ENCODE measurements around the gene PLD1. TPM values are rescaled to one million over a fixed set of nuclear protein-coding genes. Genes with fewer than 3 reads are reported as not detected.

Gene PLD1
- total RNA-seq, 1 donor from 2014 or later = 25.4 TPM

DNA sequence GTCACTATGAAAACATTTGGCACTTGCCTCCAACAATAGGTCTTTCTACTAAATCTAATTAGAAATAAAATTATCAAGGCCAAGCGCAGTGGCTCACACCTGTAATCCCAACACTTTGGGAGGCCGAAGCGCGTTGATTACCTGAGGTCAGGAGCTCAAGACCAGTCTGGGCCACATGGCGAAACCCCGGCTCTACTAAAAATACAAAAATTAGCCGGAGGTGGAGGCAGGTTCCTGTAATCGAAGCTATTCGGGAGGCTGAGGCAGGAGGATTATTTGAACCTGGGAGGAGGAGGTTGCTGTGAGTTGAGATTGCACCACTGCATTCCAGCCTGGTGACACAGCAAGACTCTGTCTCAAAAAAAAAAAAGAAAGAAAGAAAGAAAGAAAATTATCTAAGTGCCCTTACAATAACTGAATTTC lies 1.6 kb upstream of the PLD1 start:
- Histone ChIP-seq H3K9me3 (no peaks in the 10 kb centered on the region), H3K27ac (no peak overlapping the region), H3K36me3 (no peaks in the 10 kb centered on the region), H3K4me1 (peaks cover 9% of the 10 kb centered on the region), H3K27me3 (no peaks in the 10 kb centered on the region), H3K4me3 (no peak overlapping the region)
- TF ChIP-seq, protein P1, sequence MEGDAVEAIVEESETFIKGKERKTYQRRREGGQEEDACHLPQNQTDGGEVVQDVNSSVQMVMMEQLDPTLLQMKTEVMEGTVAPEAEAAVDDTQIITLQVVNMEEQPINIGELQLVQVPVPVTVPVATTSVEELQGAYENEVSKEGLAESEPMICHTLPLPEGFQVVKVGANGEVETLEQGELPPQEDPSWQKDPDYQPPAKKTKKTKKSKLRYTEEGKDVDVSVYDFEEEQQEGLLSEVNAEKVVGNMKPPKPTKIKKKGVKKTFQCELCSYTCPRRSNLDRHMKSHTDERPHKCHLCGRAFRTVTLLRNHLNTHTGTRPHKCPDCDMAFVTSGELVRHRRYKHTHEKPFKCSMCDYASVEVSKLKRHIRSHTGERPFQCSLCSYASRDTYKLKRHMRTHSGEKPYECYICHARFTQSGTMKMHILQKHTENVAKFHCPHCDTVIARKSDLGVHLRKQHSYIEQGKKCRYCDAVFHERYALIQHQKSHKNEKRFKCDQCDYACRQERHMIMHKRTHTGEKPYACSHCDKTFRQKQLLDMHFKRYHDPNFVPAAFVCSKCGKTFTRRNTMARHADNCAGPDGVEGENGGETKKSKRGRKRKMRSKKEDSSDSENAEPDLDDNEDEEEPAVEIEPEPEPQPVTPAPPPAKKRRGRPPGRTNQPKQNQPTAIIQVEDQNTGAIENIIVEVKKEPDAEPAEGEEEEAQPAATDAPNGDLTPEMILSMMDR (IDR thresholded peaks at IDR 0.05) = no peak
- DNase-seq (no peak), ATAC-seq (no peak)
- intact Hi-C loops (cut with DNase I) = no loop called here

DNA sequence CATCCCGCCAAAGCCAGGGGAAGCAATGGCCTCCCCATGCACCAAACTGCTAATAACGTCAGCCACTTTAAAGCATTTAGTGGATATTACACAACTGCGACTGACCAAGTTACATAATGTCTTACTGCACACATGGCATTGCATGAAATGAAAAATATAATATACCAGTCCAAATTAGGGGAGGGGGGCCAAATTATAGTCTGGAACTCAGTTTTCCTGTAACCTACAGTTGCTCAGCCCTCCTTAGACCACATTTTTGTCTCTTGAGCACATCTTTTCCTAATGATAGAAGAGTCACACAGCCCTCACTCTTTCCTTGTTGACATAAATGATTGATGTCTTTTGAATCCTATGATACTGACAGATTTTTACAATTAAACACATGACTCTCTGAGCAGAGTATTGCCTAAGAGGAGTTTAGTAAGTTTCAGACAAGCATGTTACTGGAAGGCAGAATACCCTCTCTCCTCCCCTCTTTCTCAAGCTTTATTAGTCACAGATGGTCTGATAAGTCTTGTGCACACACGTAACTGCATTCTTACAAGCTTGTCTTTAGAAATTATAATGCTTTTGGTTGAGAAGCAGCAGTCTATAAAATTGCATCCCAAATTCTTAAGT lies 1.1 kb upstream of the PLD1 start:
- Histone ChIP-seq H3K27me3 (no peaks in the 10 kb centered on the region), H3K4me1 (peaks cover 14% of the 10 kb centered on the region), H3K4me3 (peak overlapping the region; percentile 68), H3K36me3 (no peaks in the 10 kb centered on the region), H3K27ac (peak overlapping the region; percentile 88), H3K9me3 (no peaks in the 10 kb centered on the region)
- intact Hi-C loops (cut with DNase I) = no loop called here
- ATAC-seq (peak; percentile 1), DNase-seq (no peak)
- TF ChIP-seq, protein P1 (IDR thresholded peaks at IDR 0.05) = no peak

DNA sequence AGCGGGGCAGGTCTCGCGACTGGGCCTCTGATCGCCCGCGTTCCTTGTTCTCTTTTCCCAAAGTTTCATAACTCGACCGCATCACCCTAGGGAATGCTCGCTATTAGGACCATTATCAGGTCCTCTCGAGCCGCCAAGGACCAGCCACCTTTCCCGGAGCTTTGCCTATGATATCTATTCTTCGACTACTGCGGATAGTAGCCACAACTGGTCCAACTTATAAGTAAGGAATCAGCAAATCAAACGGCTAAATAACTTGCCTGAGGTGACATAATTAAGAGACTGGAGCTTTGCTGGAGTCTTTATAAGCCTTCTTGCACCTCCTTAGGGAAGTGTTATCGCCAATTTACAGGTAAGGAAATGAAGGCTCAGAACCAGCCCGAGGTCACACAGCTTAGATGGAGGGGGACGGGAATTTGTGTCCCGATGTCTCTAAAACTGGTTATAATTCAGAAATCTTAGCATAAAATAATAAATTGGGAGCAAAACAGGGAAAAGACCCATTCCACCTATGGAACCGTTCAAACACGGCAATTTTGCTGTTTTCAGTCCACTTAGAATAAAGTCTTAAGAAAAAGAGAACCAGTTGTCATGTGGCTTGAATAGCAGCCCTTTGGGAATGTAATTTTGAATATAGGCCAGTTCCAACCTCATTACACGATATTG lies 479 bp upstream of the PLD1 start:
- intact Hi-C loops (cut with DNase I) = no loop called here
- H3K36me3 ChIP-seq = no peaks in the 10 kb centered on the region
- peak overlapping the region; percentile 88 for H3K27ac ChIP-seq
- ATAC-seq = no peak
- no peak for DNase-seq
- TF ChIP-seq, protein P1 (IDR thresholded peaks at IDR 0.05) = no peak
- no peaks in the 10 kb centered on the region for H3K27me3 ChIP-seq
- peak overlapping the region; percentile 68 for H3K4me3 ChIP-seq
- peaks cover 20% of the 10 kb centered on the region for H3K4me1 ChIP-seq
- H3K9me3 ChIP-seq = no peaks in the 10 kb centered on the region

DNA sequence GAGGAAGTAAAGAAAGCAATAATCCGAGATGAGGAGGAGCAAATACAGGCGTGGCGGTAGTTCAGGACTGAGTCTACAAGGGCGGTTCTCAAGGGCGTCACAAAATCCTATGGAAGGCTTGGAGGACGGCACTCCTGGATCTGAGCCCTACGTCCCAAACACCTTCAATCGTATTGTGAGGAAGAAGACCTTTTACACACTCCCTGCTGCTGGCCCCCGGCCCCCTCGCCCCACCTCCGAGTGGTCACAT lies 747 bp downstream of the PLD1 start:
- H3K27ac ChIP-seq = peak overlapping the region; percentile 88
- ATAC-seq (peak; percentile 31), DNase-seq (no peak)
- intact Hi-C loops (cut with DNase I) = no loop called here
- no peaks in the 10 kb centered on the region for H3K36me3 ChIP-seq
- peak overlapping the region; percentile 68 for H3K4me3 ChIP-seq
- no peaks in the 10 kb centered on the region for H3K9me3 ChIP-seq
- TF ChIP-seq, protein P1 (IDR thresholded peaks at IDR 0.05) = no peak
- H3K27me3 ChIP-seq = no peaks in the 10 kb centered on the region
- peaks cover 29% of the 10 kb centered on the region for H3K4me1 ChIP-seq

DNA sequence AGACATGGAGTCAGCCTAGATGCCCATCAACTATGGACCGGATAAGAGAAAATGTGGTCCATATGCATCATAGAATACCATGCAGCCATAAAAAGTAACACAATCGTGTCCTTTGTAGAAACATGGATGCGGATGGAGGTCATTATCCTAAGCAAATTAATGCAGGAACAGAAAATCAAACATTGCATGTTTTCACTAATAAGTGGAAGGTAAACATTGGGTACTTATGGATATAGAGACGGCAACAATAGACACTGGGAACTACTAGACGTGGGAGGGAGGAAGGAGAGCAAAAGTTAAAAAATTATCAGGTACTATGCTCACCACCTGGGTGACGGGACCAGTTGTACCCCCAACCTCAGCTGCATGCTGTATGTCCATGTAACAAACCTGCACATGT lies 2.5 kb downstream of the PLD1 start:
- no peak for DNase-seq
- TF ChIP-seq, protein P1 (IDR thresholded peaks at IDR 0.05) = no peak
- Histone ChIP-seq H3K4me1 (peaks cover 35% of the 10 kb centered on the region), H3K27ac (no peak overlapping the region), H3K9me3 (no peaks in the 10 kb centered on the region), H3K36me3 (no peaks in the 10 kb centered on the region), H3K4me3 (no peak overlapping the region), H3K27me3 (no peaks in the 10 kb centered on the region)
- no peak for ATAC-seq
- intact Hi-C loops (cut with DNase I) = no loop called here

Data from upper lobe of right lung (tissue), 1 donor.